ENCODE results near the gene NKX2-4. TPM values are rescaled to one million over a fixed set of nuclear protein-coding genes. Genes with fewer than 3 reads are reported as not detected.

NKX2-4 gene
- total RNA-seq, 1 experiment from 2014 or later: not detected

- RAD21 ChIA-PET (ENCODE audit: low non-redundant PET in 1 of 2, low total read pairs in 2 of 2, uncharacterized antibody in 2 of 2, unreplicated experiment in 2 of 2): no interaction called here
- 0 out of 2 replicates have a peak, but pooled peaks cover 5% of the 10 kb centered on the region for H3K79me2 ChIP-seq (ENCODE audit: insufficient read depth, low read length)
- H2AFZ ChIP-seq (ENCODE audit: low read depth, low read length, poor library complexity, severe bottlenecking): no peak overlapping the region
- no peaks in the 10 kb centered on the region for H3K4me1 ChIP-seq (ENCODE audit: control insufficient read depth in 1 of 2, insufficient read depth in 2 of 2, low read length in 2 of 2)
- no peak for TF ChIP-seq EZH2 (IDR thresholded peaks at IDR 0.05)
- TF ChIP-seq POLR2AphosphoS5 (IDR thresholded peaks at IDR 0.05; ENCODE audit: low read depth, low read length): no peak
- no peak for TF ChIP-seq CBX3 (IDR thresholded peaks at IDR 0.05; ENCODE audit: low read depth)
- TF ChIP-seq ELF1 (IDR thresholded peaks at IDR 0.05; ENCODE audit: borderline replicate concordance, low read depth): no peak
- TF ChIP-seq MAX (IDR thresholded peaks at IDR 0.05): no peak
- no peak for TF ChIP-seq ATF3 (IDR thresholded peaks at IDR 0.05)
- no peak for TF ChIP-seq ZBTB33 (IDR thresholded peaks at IDR 0.05; ENCODE audit: extremely low read depth, insufficient replicate concordance, low read length)
- no peak for TF ChIP-seq SP1 (IDR thresholded peaks at IDR 0.05; ENCODE audit: low read depth)
- no peak for TF ChIP-seq RAD21 (IDR thresholded peaks at IDR 0.05; ENCODE audit: low read depth)
- TF ChIP-seq CEBPB (IDR thresholded peaks at IDR 0.05; ENCODE audit: low read depth): no peak
- TF ChIP-seq REST (IDR thresholded peaks at IDR 0.05; ENCODE audit: low read depth): no peak
- no peak for TF ChIP-seq CTCF (IDR thresholded peaks at IDR 0.05 in 2 of 3, conservative IDR thresholded peaks at IDR 0.05 in 1 of 3; ENCODE audit: borderline replicate concordance in 1 of 3, insufficient read depth in 1 of 3, low read depth in 2 of 3, low read length in 2 of 3)
- TF ChIP-seq FOSL1 (IDR thresholded peaks at IDR 0.05; ENCODE audit: low read depth): no peak
- TF ChIP-seq SIN3A (IDR thresholded peaks at IDR 0.05; ENCODE audit: low read depth): no peak
- no peak for TF ChIP-seq YY1 (IDR thresholded peaks at IDR 0.05; ENCODE audit: extremely low read depth, insufficient replicate concordance, low read depth, low read length)
- no peak for TF ChIP-seq EGR1 (IDR thresholded peaks at IDR 0.05; ENCODE audit: low read depth)
- H3K4me2 ChIP-seq (ENCODE audit: low read length): no peak overlapping the region
- no peaks in the 10 kb centered on the region for H3K9me3 ChIP-seq (ENCODE audit: control insufficient read depth in 1 of 2, insufficient read depth in 1 of 2, low read depth in 1 of 2, low read length in 2 of 2)
- H3K27ac ChIP-seq (ENCODE audit: low read depth, low read length): no peak overlapping the region
- no peak overlapping the region for H3K9ac ChIP-seq (ENCODE audit: low read length)
- CTCF ChIA-PET: no interaction called here
- peaks cover 16 to 43% of the 10 kb centered on the region in 2 experiments; a peak in 3 of 4 replicates for H3K36me3 ChIP-seq (ENCODE audit: control insufficient read depth in 1 of 2, insufficient read depth in 2 of 2, low read length in 2 of 2)
- H4K20me1 ChIP-seq (ENCODE audit: insufficient read depth): no peaks in the 10 kb centered on the region
- BruUV-seq (replicated peaks): no TSS peak
- ATAC-seq: no peak
- no peak overlapping the region for H3K4me3 ChIP-seq (replicated peaks in 1 of 2; ENCODE audit: low read depth in 1 of 2, low read length in 2 of 2)
- no peaks in the 10 kb centered on the region for H3K9me2 ChIP-seq (ENCODE audit: insufficient read depth)
- H3K27me3 ChIP-seq (ENCODE audit: insufficient read depth, low read length): no peaks in the 10 kb centered on the region
- DNase-seq (ENCODE audit: low read depth, low spot score): no peak
- intact Hi-C loops (cut with micrococcal nuclease): no loop called here
- POLR2A ChIA-PET: no interaction called here
These were observed 11.2 kb downstream of the NKX2-4 start for GRCh38 chr20:21386111-21386510.
